HCT116 (cell line): ENCODE results near the gene SMIM5. TPM values are rescaled to one million over a fixed set of nuclear protein-coding genes. Genes with fewer than 3 reads are reported as not detected.

Experiments
- ATAC-seq: fragments of 200-7000 bp; cut with Tn5 transposase; 2 replicates; pipeline ENCODE4 v1.9.1; 2020; ENCODE audit warnings: mild to moderate bottlenecking, moderate library complexity
- BruUV-seq: library from RNA; stranded (reverse); fragments of 400-500 nt; replicated peaks from 2 replicates; lab custom pipeline; 2021; lab: Mats Ljungman, UMichigan
- CTCF ChIA-PET: fragments of 300-600 bp; sonication (Branson Sonifier 250); formaldehyde crosslinking; loops from one replicate; lab custom pipeline; 2021; ENCODE audit warnings: antibody characterized with exemption; lab: Charles Lee
- POLR2A ChIA-PET: fragments of 300-600, 350-600 bp; sonication (Branson Sonifier 250); formaldehyde crosslinking; loops from one replicate; lab custom pipeline; 2021; ENCODE audit warnings: antibody characterized with exemption; lab: Charles Lee
- RAD21 ChIA-PET, 2 experiments: fragments of 300-600 bp; sonication (Branson Sonifier 250); formaldehyde crosslinking; loops; one replicate each; lab custom pipeline; 2023; ENCODE audit warnings: low total read pairs in 2 of 2; ENCODE audit not compliant: uncharacterized antibody in 2 of 2, unreplicated experiment in 2 of 2, low non-redundant PET in 1 of 2; lab: Charles Lee
- DNase-seq: peaks from one replicate; pipeline ENCODE4 v3.0.0-alpha.2; 2010; ENCODE audit warnings: low read depth, low spot score
- H2AFZ ChIP-seq: fragments of 200-600 bp; shearing (Covaris generic), sonication (generic); 2 replicates; pipeline ENCODE4 v1.6.1; 2017; ENCODE audit warnings: low read depth, mixed run types, mixed read lengths, antibody characterized with exemption, low read length; ENCODE audit not compliant: poor library complexity, severe bottlenecking
- H3K27ac ChIP-seq: 2 replicates; pipeline ENCODE4 v1.5.1; 2012; ENCODE audit warnings: low read depth, low read length
- H3K27me3 ChIP-seq: fragments of 200-600 bp; sonication (generic); 2 replicates; pipeline ENCODE4 v1.6.1; 2016; ENCODE audit warnings: mixed run types, low read length, mixed read lengths; ENCODE audit not compliant: insufficient read depth
- H3K36me3 ChIP-seq, 2 experiments: fragments of 200-500 bp in 1 of 2; fragments of 200-600 bp in 1 of 2; sonication (Bioruptor generic) in 1 of 2; sonication (generic) in 1 of 2; 2 replicates each; pipeline versions ENCODE4 v1.5.1 to v1.6.1; 2014 to 2016; ENCODE audit warnings: low read length in 2 of 2, inconsistent platforms in 1 of 2, mixed read lengths in 1 of 2, mixed run types in 1 of 2; ENCODE audit not compliant: insufficient read depth in 2 of 2, control insufficient read depth in 1 of 2
- H3K4me1 ChIP-seq, 2 experiments: fragments of 200-600 bp in 1 of 2; sonication (generic) in 1 of 2; 2 replicates each; pipeline versions ENCODE4 v1.5.1 to v1.6.1; 2012 to 2017; ENCODE audit warnings: low read length in 2 of 2, inconsistent platforms in 1 of 2, mild to moderate bottlenecking in 1 of 2, mixed read lengths in 1 of 2, mixed run types in 1 of 2, moderate library complexity in 1 of 2; ENCODE audit not compliant: insufficient read depth in 2 of 2, control insufficient read depth in 1 of 2
- H3K4me2 ChIP-seq: fragments of 200-600 bp; sonication (generic); 2 replicates; pipeline ENCODE4 v1.6.1; 2017; ENCODE audit warnings: mixed run types, low read length, mixed read lengths
- H3K4me3 ChIP-seq, 2 experiments: fragments of 200-600 bp in 1 of 2; sonication (generic) in 1 of 2; replicated peaks in 1 of 2; 2 replicates each; pipeline ENCODE4 v1.5.1; 2011 to 2016; ENCODE audit warnings: low read length in 2 of 2, control low read depth in 1 of 2, low read depth in 1 of 2, mild to moderate bottlenecking in 1 of 2, mixed read lengths in 1 of 2, mixed run types in 1 of 2
- H3K79me2 ChIP-seq: fragments of 200-600 bp; sonication (generic); 2 replicates; pipeline ENCODE4 v1.6.1; 2017; ENCODE audit warnings: mild to moderate bottlenecking, mixed run types, low read length, moderate library complexity, mixed read lengths; ENCODE audit not compliant: insufficient read depth
- H3K9ac ChIP-seq: fragments of 200-600 bp; sonication (generic); 2 replicates; pipeline ENCODE4 v1.6.1; 2016; ENCODE audit warnings: low read length, mixed read lengths
- H3K9me2 ChIP-seq: fragments of 200-600 bp; sonication (generic), shearing (Covaris generic); 2 replicates; pipeline ENCODE4 v1.6.1; 2017; ENCODE audit warnings: mixed run types, mild to moderate bottlenecking, moderate library complexity; ENCODE audit not compliant: insufficient read depth
- H3K9me3 ChIP-seq, 2 experiments: fragments of 200-500 bp in 1 of 2; fragments of 200-600 bp in 1 of 2; sonication (Bioruptor generic) in 1 of 2; sonication (generic) in 1 of 2; 2 replicates each; pipeline ENCODE4 v1.6.1; 2014 to 2017; ENCODE audit warnings: low read length in 2 of 2, mixed read lengths in 2 of 2, inconsistent platforms in 1 of 2, low read depth in 1 of 2, mild to moderate bottlenecking in 1 of 2, mixed run types in 1 of 2, moderate library complexity in 1 of 2; ENCODE audit not compliant: control insufficient read depth in 1 of 2, insufficient read depth in 1 of 2
- H4K20me1 ChIP-seq: fragments of 200-600 bp; sonication (generic), shearing (Covaris generic); 2 replicates; pipeline ENCODE4 v1.6.1; 2017; ENCODE audit warnings: mixed run types, mild to moderate bottlenecking, moderate library complexity; ENCODE audit not compliant: insufficient read depth
- CBX3 ChIP-seq: IDR thresholded peaks from 2 replicates; pipeline ENCODE4 v1.6.1; 2012; ENCODE audit warnings: low read depth
- CEBPB ChIP-seq: IDR thresholded peaks from 2 replicates; pipeline ENCODE4 v1.6.1; 2012; ENCODE audit warnings: low read depth
- ELF1 ChIP-seq: IDR thresholded peaks from 2 replicates; pipeline ENCODE4 v1.6.1; 2012; ENCODE audit warnings: low read depth, borderline replicate concordance
- MAX ChIP-seq: IDR thresholded peaks from 2 replicates; pipeline ENCODE4 v1.6.1; 2012
- RAD21 ChIP-seq: IDR thresholded peaks from 2 replicates; pipeline ENCODE4 v1.6.1; 2012; ENCODE audit warnings: low read depth, mild to moderate bottlenecking
- SP1 ChIP-seq: IDR thresholded peaks from 2 replicates; pipeline ENCODE4 v1.6.1; 2012; ENCODE audit warnings: low read depth
- SRF ChIP-seq: IDR thresholded peaks from 2 replicates; pipeline ENCODE4 v1.6.1; 2012; ENCODE audit warnings: low read depth
- YY1 ChIP-seq: IDR thresholded peaks from 2 replicates; pipeline ENCODE4 v1.6.1; 2011; ENCODE audit warnings: low read length, low read depth, moderate library complexity, mild to moderate bottlenecking; ENCODE audit not compliant: insufficient replicate concordance; ENCODE audit errors: extremely low read depth
- ZBTB33 ChIP-seq: IDR thresholded peaks from 2 replicates; pipeline ENCODE4 v1.6.1; 2011; ENCODE audit warnings: mild to moderate bottlenecking, low read length, moderate library complexity; ENCODE audit not compliant: insufficient replicate concordance; ENCODE audit errors: extremely low read depth
- ZNF274 ChIP-seq: fragments of 200-500 bp; sonication (Bioruptor generic); IDR thresholded peaks from 2 replicates; pipeline ENCODE4 v1.6.1; 2014; ENCODE audit warnings: mild to moderate bottlenecking, low read depth, low read length, inconsistent platforms
- intact Hi-C: fragments of 100-400 bp; cut with micrococcal nuclease; formaldehyde crosslinking; loops from 2 replicates; pipeline ENCODE4 v1.10.0; 2022
- total RNA-seq: library from RNA; stranded (reverse); gene quantifications from one replicate; pipeline ENCODE4 v1.2.1, GENCODE V29; 2021; ENCODE audit not compliant: unreplicated experiment

SMIM5 gene
- total RNA-seq, 1 experiment from 2014 or later, result 0.12 TPM

DNA sequence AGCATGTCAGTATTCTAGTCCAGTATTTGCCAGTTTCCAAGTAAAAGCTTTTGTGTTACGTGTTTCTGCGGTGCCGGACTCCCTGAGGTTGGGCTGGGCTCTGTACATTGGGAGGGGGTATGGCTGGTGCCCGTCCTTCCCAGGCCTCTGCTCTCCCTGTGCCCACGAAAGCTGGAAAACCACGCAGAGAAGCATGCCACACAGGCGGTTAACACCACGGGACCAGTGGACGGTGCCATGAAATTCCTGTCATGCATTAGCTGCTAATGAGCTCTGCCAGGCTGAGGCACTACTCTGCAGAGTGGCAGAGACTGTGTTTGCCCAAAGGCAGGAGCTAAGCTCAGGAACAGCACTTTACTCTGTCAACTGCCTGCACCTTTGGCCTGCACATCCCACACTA, 8.1 kb downstream of the SMIM5 start:
- Histone ChIP-seq H3K27me3 (no peaks in the 10 kb centered on the region), H3K4me3 (no peak overlapping the region), H3K36me3 (0 out of 4 replicates have a peak, but pooled peaks cover 0 to 3% of the 10 kb centered on the region in 2 experiments), H3K9me3 (no peaks in the 10 kb centered on the region), H3K9ac (no peak overlapping the region), H3K27ac (no peak overlapping the region), H3K79me2 (no peaks in the 10 kb centered on the region), H3K9me2 (no peaks in the 10 kb centered on the region), H3K4me2 (no peak overlapping the region), H4K20me1 (no peaks in the 10 kb centered on the region), H2AFZ (no peak overlapping the region), H3K4me1 (peaks cover 39 to 66% of the 10 kb centered on the region in 2 experiments)
- TF ChIP-seq MAX, result no peak
- no peak for TF ChIP-seq YY1
- no peak for TF ChIP-seq ZNF274
- TF ChIP-seq SRF, result no peak
- TF ChIP-seq ELF1, result no peak
- TF ChIP-seq CEBPB, result no peak
- no peak for TF ChIP-seq RAD21
- TF ChIP-seq SP1, result no peak
- no peak for TF ChIP-seq ZBTB33
- TF ChIP-seq CBX3, result no peak
- BruUV-seq, result no TSS peak
- ATAC-seq (no peak), DNase-seq (no peak)
- ChIA-PET RAD21 (no interaction called here), POLR2A (interaction anchor here (1.6 to 1.7 kb wide), 2 partner anchors 12 to 139 kb away, joined by 4 read pairs; no protein-coding TSS in a partner anchor), CTCF (interaction anchor here (1.8 to 3.0 kb wide), 4 partner anchors 8 to 106 kb away, joined by 6 to 25 read pairs (median 8); partner anchors contain the start of gene SMIM5)
- intact Hi-C loops, result no loop called here
